Panc1 (cell line): ENCODE data around the gene PLEKHA8. TPM values are rescaled to one million over a fixed set of nuclear protein-coding genes. Genes with fewer than 3 reads are reported as not detected.

Source experiments
- ATAC-seq: fragments of 200-7000 bp; cut with Tn5 transposase; 2 replicates; pipeline ENCODE4 v1.9.1; 2020; ENCODE audit warnings: mild to moderate bottlenecking, moderate library complexity
- BruUV-seq: library from RNA; stranded (reverse); fragments of 400-500 nt; replicated peaks from 2 replicates; lab custom pipeline; 2021; lab: Mats Ljungman, UMichigan
- CTCF ChIA-PET: fragments of 300-600 bp; sonication (Branson Sonifier 250); formaldehyde crosslinking; loops from one replicate; lab custom pipeline; 2022; ENCODE audit warnings: antibody characterized with exemption; lab: Charles Lee
- POLR2A ChIA-PET: fragments of 300-600 bp; sonication (Branson Sonifier 250); formaldehyde crosslinking; loops from one replicate; lab custom pipeline; 2022; ENCODE audit warnings: antibody characterized with exemption; lab: Charles Lee
- DNase-seq: peaks from one replicate; pipeline ENCODE4 v3.0.0-alpha.2; 2010; ENCODE audit warnings: low read depth, low spot score
- H3K27ac ChIP-seq: 2 replicates; pipeline ENCODE4 v1.5.1; 2011; ENCODE audit warnings: mild to moderate bottlenecking, low read length, inconsistent platforms
- H3K27me3 ChIP-seq: fragments of 200-500 bp; sonication (Bioruptor generic); 2 replicates; pipeline ENCODE4 v1.6.0; 2014; ENCODE audit warnings: low read length, inconsistent platforms; ENCODE audit not compliant: control insufficient read depth, insufficient read depth
- H3K36me3 ChIP-seq: fragments of 200-500 bp; sonication (Bioruptor generic); 2 replicates; pipeline ENCODE4 v1.5.1; 2014; ENCODE audit warnings: inconsistent platforms, mild to moderate bottlenecking, low read length, moderate library complexity; ENCODE audit not compliant: control insufficient read depth, insufficient read depth
- H3K4me1 ChIP-seq: 2 replicates; pipeline ENCODE4 v1.5.1; 2011; ENCODE audit warnings: inconsistent platforms, mild to moderate bottlenecking, low read length, moderate library complexity; ENCODE audit not compliant: control insufficient read depth, insufficient read depth
- H3K4me3 ChIP-seq, 2 experiments: 2 replicates each; pipeline ENCODE4 v1.5.1; 2011 to 2012; ENCODE audit warnings: low read depth in 2 of 2, low read length in 2 of 2, mild to moderate bottlenecking in 2 of 2, inconsistent platforms in 1 of 2, moderate library complexity in 1 of 2
- H3K9me3 ChIP-seq: fragments of 200-500 bp; sonication (Bioruptor generic); 2 replicates; pipeline ENCODE4 v1.5.1; 2014; ENCODE audit warnings: low read depth, mild to moderate bottlenecking, inconsistent platforms, low read length, moderate library complexity; ENCODE audit not compliant: control insufficient read depth, insufficient read depth
- CTCF ChIP-seq: fragments of 450-650 bp; IDR thresholded peaks from 2 replicates; pipeline ENCODE4 v1.5.1; 2017; ENCODE audit warnings: mild to moderate bottlenecking
- POLR2AphosphoS5 ChIP-seq: IDR thresholded peaks from 2 replicates; pipeline ENCODE4 v1.6.1; 2012; ENCODE audit warnings: mild to moderate bottlenecking, low read depth, low read length, moderate library complexity
- REST ChIP-seq, 2 experiments: IDR thresholded peaks; 2 replicates each; pipeline ENCODE4 v1.6.1; 2011 to 2012; ENCODE audit warnings: low read depth in 2 of 2, control low read depth in 1 of 2, low read length in 1 of 2, mild to moderate bottlenecking in 1 of 2, moderate library complexity in 1 of 2; ENCODE audit not compliant: insufficient read depth in 1 of 2
- SIN3A ChIP-seq: IDR thresholded peaks from 2 replicates; pipeline ENCODE4 v1.6.1; 2012; ENCODE audit warnings: low read depth, mild to moderate bottlenecking, low read length, moderate library complexity, borderline replicate concordance; ENCODE audit not compliant: insufficient read depth
- TCF7L2 ChIP-seq: IDR thresholded peaks from 2 replicates; pipeline ENCODE4 v1.6.1; 2011; ENCODE audit warnings: mild to moderate bottlenecking, low read depth, low read length, inconsistent platforms
- in situ Hi-C: cut with HindIII; loops from 2 replicates; pipeline ENCODE4 v1.10.0; 2016; ENCODE audit warnings: low sequenced_read_pairs, low pct_unique_long_range_greater_than_20kb
- intact Hi-C: fragments of 100-400 bp; cut with micrococcal nuclease; formaldehyde crosslinking; loops from one replicate; pipeline ENCODE4 v1.10.0; 2022; ENCODE audit not compliant: unreplicated experiment
- total RNA-seq: library from RNA; stranded (reverse); gene quantifications from one replicate; pipeline ENCODE4 v1.2.1, GENCODE V29; 2021; ENCODE audit not compliant: unreplicated experiment

PLEKHA8 gene
- total RNA-seq, 1 experiment from 2014 or later = 20.7 TPM

GRCh38 chr7:30173058-30173897, 145.1 kb downstream of the PLEKHA8 start:
- intact Hi-C loops = no loop called here
- BruUV-seq = no TSS peak
- Histone ChIP-seq H3K4me3 (no peak overlapping the region), H3K36me3 (no peaks in the 10 kb centered on the region), H3K9me3 (no peaks in the 10 kb centered on the region), H3K4me1 (no peaks in the 10 kb centered on the region), H3K27me3 (peaks cover under 1% of the 10 kb centered on the region; the same call in 1 of the 2 replicates), H3K27ac (no peak overlapping the region)
- in situ Hi-C loops = no loop called here
- ChIA-PET POLR2A (no interaction called here), CTCF (interaction anchor here (1.4 kb wide), 1 partner anchor 9 kb away, joined by 4 read pairs; no protein-coding TSS in a partner anchor)
- no peak for TF ChIP-seq SIN3A
- 0 out of 2 replicates have a peak, but pooled peaks have one; percentile 11 for TF ChIP-seq CTCF
- DNase-seq (no peak), ATAC-seq (peak; percentile 76)

- CTCF ChIA-PET = no interaction called here
- no TSS peak for BruUV-seq
- DNase-seq = no peak
- Histone ChIP-seq H3K27me3 (no peaks in the 10 kb centered on the region), H3K4me3 (no peak overlapping the region), H3K36me3 (no peaks in the 10 kb centered on the region), H3K4me1 (no peaks in the 10 kb centered on the region), H3K9me3 (no peaks in the 10 kb centered on the region), H3K27ac (no peak overlapping the region)
- no peak for ATAC-seq
- POLR2A ChIA-PET = no interaction called here
- in situ Hi-C loops = no loop called here
- TF ChIP-seq CTCF (no peak), TCF7L2 (no peak), SIN3A (no peak), REST (IDR thresholded peaks at IDR 0.05; ENCODE audit: insufficient read depth in 1 of 2, low read depth in 2 of 2, low read length in 1 of 2) (no peak), POLR2AphosphoS5 (no peak)
- intact Hi-C loops = no loop called here
These were observed 147.0 kb downstream of the PLEKHA8 start for GRCh38 chr7:30175180-30175579.
